PC-3 (cell line): ENCODE measurements around the gene LRP2BP. TPM values are rescaled to one million over a fixed set of nuclear protein-coding genes. Genes with fewer than 3 reads are reported as not detected.
"Not testable (repeated sequence)": the region's sequence is repeated elsewhere in the genome, so short reads cannot be mapped to it uniquely, and the experiment has no call there.

ENCODE experiments used
- ATAC-seq: fragments of 200-7000 bp; cut with Tn5 transposase; 2 replicates; pipeline ENCODE4 v1.9.1; 2020; ENCODE audit warnings: mild to moderate bottlenecking, moderate library complexity
- BruUV-seq: library from RNA; stranded (reverse); fragments of 400-500 nt; replicated peaks from 2 replicates; lab custom pipeline; 2021; lab: Mats Ljungman, UMichigan
- CTCF ChIA-PET: fragments of 300-600 bp; sonication (Branson Sonifier 250); formaldehyde crosslinking; loops from one replicate; lab custom pipeline; 2022; ENCODE audit warnings: antibody characterized with exemption; lab: Charles Lee
- POLR2A ChIA-PET: fragments of 300-600 bp; sonication (Branson Sonifier 250); formaldehyde crosslinking; loops from one replicate; lab custom pipeline; 2022; ENCODE audit warnings: antibody characterized with exemption; ENCODE audit not compliant: unreplicated experiment; lab: Charles Lee
- DNase-seq: peaks from one replicate; pipeline ENCODE4 v3.0.0-alpha.2; 2015
- H2AFZ ChIP-seq: fragments of 300-600 bp; sonication (generic); 2 replicates; pipeline ENCODE4 v1.6.0; 2016; ENCODE audit warnings: antibody characterized with exemption, low read length
- H3F3A ChIP-seq: fragments of 300-600 bp; sonication (generic); one replicate; pipeline ENCODE4 v1.6.0; 2017; ENCODE audit warnings: antibody characterized with exemption, low read length, control low read depth, mild to moderate bottlenecking; ENCODE audit not compliant: unreplicated experiment
- H3K27ac ChIP-seq: fragments of 300-600 bp; sonication (generic); 2 replicates; pipeline ENCODE4 v1.5.1; 2016; ENCODE audit warnings: mild to moderate bottlenecking, low read length
- H3K27me3 ChIP-seq: fragments of 300-600 bp; sonication (generic); 2 replicates; pipeline ENCODE4 v1.6.1; 2016; ENCODE audit warnings: low read length, mixed read lengths
- H3K36me3 ChIP-seq: fragments of 300-600 bp; sonication (generic); 2 replicates; pipeline ENCODE4 v1.6.1; 2016; ENCODE audit warnings: low read depth, mixed run types, low read length, mixed read lengths
- H3K4me1 ChIP-seq: fragments of 300-600 bp; sonication (generic); 2 replicates; pipeline ENCODE4 v1.5.1; 2016; ENCODE audit warnings: low read length; ENCODE audit not compliant: insufficient read depth
- H3K4me2 ChIP-seq: fragments of 300-600 bp; sonication (generic); 2 replicates; pipeline ENCODE4 v1.6.0; 2016; ENCODE audit warnings: low read length
- H3K4me3 ChIP-seq: fragments of 300-600 bp; sonication (generic); 2 replicates; pipeline ENCODE4 v1.5.1; 2016; ENCODE audit warnings: mild to moderate bottlenecking, low read length, mixed read lengths
- H3K79me2 ChIP-seq: fragments of 300-600 bp; sonication (generic); 2 replicates; pipeline ENCODE4 v1.6.1; 2017; ENCODE audit warnings: low read length, mixed read lengths
- H3K9ac ChIP-seq: fragments of 300-600 bp; sonication (generic); 2 replicates; pipeline ENCODE4 v1.6.0; 2016; ENCODE audit warnings: mild to moderate bottlenecking, low read length
- H3K9me2 ChIP-seq: fragments of 300-600 bp; sonication (generic); replicated peaks from 2 replicates; pipeline ENCODE4 v1.6.1; 2016; ENCODE audit warnings: mixed run types, low read length, mixed read lengths
- H3K9me3 ChIP-seq: fragments of 300-600 bp; sonication (generic); 2 replicates; pipeline ENCODE4 v1.6.1; 2016; ENCODE audit warnings: low read length, mixed read lengths
- H4K20me1 ChIP-seq: fragments of 300-600 bp; sonication (generic); 2 replicates; pipeline ENCODE4 v1.6.1; 2016; ENCODE audit warnings: low read length, mixed read lengths
- CTCF ChIP-seq: fragments of 300-600 bp; sonication (generic); conservative IDR thresholded peaks from 2 replicates; pipeline ENCODE4 v1.5.1; 2017; ENCODE audit warnings: antibody characterized with exemption, low read depth, mild to moderate bottlenecking, low read length
- EZH2 ChIP-seq: fragments of 300-600 bp; sonication (generic); IDR thresholded peaks from one replicate; pipeline ENCODE4 v1.6.1; 2017; ENCODE audit warnings: antibody characterized with exemption, mild to moderate bottlenecking, low read length; ENCODE audit not compliant: unreplicated experiment
- EZH2phosphoT487 ChIP-seq: fragments of 300-600 bp; sonication (generic); IDR thresholded peaks from 2 replicates; pipeline ENCODE4 v1.6.1; 2018; ENCODE audit warnings: mild to moderate bottlenecking, antibody characterized with exemption, low read length, borderline replicate concordance
- intact Hi-C: fragments of 100-400 bp; cut with micrococcal nuclease; formaldehyde crosslinking; loops from 2 replicates; pipeline ENCODE4 v1.9.0; 2023
- total RNA-seq: library from RNA; depleted of rRNA; stranded (reverse); fragments of >200 nt; gene quantifications from 2 replicates; pipeline ENCODE4 v1.2.3, GENCODE V29; 2014

Gene LRP2BP
- total RNA-seq, 1 experiment from 2014 or later, result 0.44 TPM

GRCh38 chr4:185363251-185363650 is 32.5 kb downstream of the LRP2BP start:
- DNase-seq (no peak), ATAC-seq (no peak)
- no peaks in the 10 kb centered on the region; the same call in 1 of the 2 replicates for H4K20me1 ChIP-seq
- intact Hi-C loops, result no loop called here
- peaks cover 17% of the 10 kb centered on the region for H3K4me1 ChIP-seq
- no peak for TF ChIP-seq EZH2phosphoT487
- no peak for TF ChIP-seq EZH2
- no peak for TF ChIP-seq CTCF
- H2AFZ ChIP-seq, result no peak overlapping the region
- H3K9ac ChIP-seq, result no peak overlapping the region
- ChIA-PET POLR2A (no interaction called here), CTCF (no interaction called here)
- H3F3A ChIP-seq, result no peaks in the 10 kb centered on the region
- no TSS peak for BruUV-seq
- H3K27me3 ChIP-seq, result no peaks in the 10 kb centered on the region
- no peak overlapping the region for H3K4me2 ChIP-seq
- no peak overlapping the region for H3K27ac ChIP-seq
- no peaks in the 10 kb centered on the region for H3K36me3 ChIP-seq
- no peaks in the 10 kb centered on the region for H3K9me3 ChIP-seq
- H3K4me3 ChIP-seq, result no peak overlapping the region
- no peaks in the 10 kb centered on the region for H3K79me2 ChIP-seq
- no peaks in the 10 kb centered on the region for H3K9me2 ChIP-seq

- CTCF ChIA-PET, H3K9ac ChIP-seq, H4K20me1 ChIP-seq, H3K4me2 ChIP-seq, H2AFZ ChIP-seq, H3K79me2 ChIP-seq, H3K9me3 ChIP-seq, H3K27me3 ChIP-seq, DNase-seq, BruUV-seq, H3F3A ChIP-seq, H3K4me3 ChIP-seq, H3K27ac ChIP-seq, H3K9me2 ChIP-seq, H3K36me3 ChIP-seq, intact Hi-C loops, ATAC-seq: not testable (repeated sequence)
- POLR2A ChIA-PET, result interaction anchor here (0.7 kb wide), 1 partner anchor 33 kb away, joined by 5 read pairs; the partner anchor contains the start of gene LRP2BP
- peaks cover 22% of the 10 kb centered on the region for H3K4me1 ChIP-seq
These were observed 33.2 kb downstream of the LRP2BP start for GRCh38 chr4:185362570-185362969.

- BruUV-seq, result no TSS peak
- no peak for TF ChIP-seq EZH2phosphoT487
- TF ChIP-seq EZH2, result no peak
- TF ChIP-seq CTCF, result no peak
- CTCF ChIA-PET, result no interaction called here
These were observed 33.9 kb downstream of the LRP2BP start for GRCh38 chr4:185361872-185362271.

More at GRCh38 chr4:185361872-185362271, 33.9 kb downstream of the LRP2BP start:
- Histone ChIP-seq H3K9me2 (no peaks in the 10 kb centered on the region), H4K20me1 (no peaks in the 10 kb centered on the region; the same call in 1 of the 2 replicates), H2AFZ (no peak overlapping the region), H3K4me1 (peaks cover 22% of the 10 kb centered on the region), H3F3A (no peaks in the 10 kb centered on the region), H3K9me3 (no peaks in the 10 kb centered on the region), H3K4me3 (no peak overlapping the region), H3K27me3 (no peaks in the 10 kb centered on the region), H3K4me2 (no peak overlapping the region), H3K27ac (no peak overlapping the region), H3K9ac (no peak overlapping the region), H3K79me2 (no peaks in the 10 kb centered on the region), H3K36me3 (no peaks in the 10 kb centered on the region)
- ATAC-seq (no peak), DNase-seq (no peak)
- intact Hi-C loops, result no loop called here
- POLR2A ChIA-PET, result interaction anchor here (0.7 kb wide), 1 partner anchor 34 kb away, joined by 5 read pairs; the partner anchor contains the start of gene LRP2BP
